ENCODE data around the gene KIF1B. TPM values are rescaled to one million over a fixed set of nuclear protein-coding genes. Genes with fewer than 3 reads are reported as not detected.

KIF1B gene
- total and polyA plus RNA-seq, 2 experiments from 2014 or later: 22.2 to 56.2 TPM

GRCh38 chr1:10399444-10399941 lies 189.1 kb downstream of the KIF1B start:
- DNase-seq (ENCODE audit: low read depth in 1 of 2, low spot score in 1 of 2): peak in 1 of 2 donors; percentile 54
- Histone ChIP-seq H3K4me3 (peak overlapping the region; percentile 65), H3K4me1 (ENCODE audit: low read depth) (peaks cover 9% of the 10 kb centered on the region), H3K9me3 (ENCODE audit: low read depth) (no peaks in the 10 kb centered on the region), H3K27ac (peak overlapping the region; percentile 94), H3K27me3 (no peaks in the 10 kb centered on the region), H3K36me3 (peaks cover 27% of the 10 kb centered on the region)
- TF ChIP-seq CTCF (IDR thresholded peaks at IDR 0.05; ENCODE audit: low read depth, low read length): no peak

- peak overlapping the region; percentile 94 for H3K27ac ChIP-seq
- no peaks in the 10 kb centered on the region for H3K9me3 ChIP-seq (ENCODE audit: low read depth)
- no peaks in the 10 kb centered on the region for H3K27me3 ChIP-seq
- H3K4me3 ChIP-seq: peak overlapping the region; percentile 65
- H3K4me1 ChIP-seq (ENCODE audit: low read depth): peaks cover 9% of the 10 kb centered on the region
- no peak for TF ChIP-seq CTCF (IDR thresholded peaks at IDR 0.05; ENCODE audit: low read depth, low read length)
- DNase-seq (ENCODE audit: low read depth in 1 of 2, low spot score in 1 of 2): no peak
- peaks cover 31% of the 10 kb centered on the region for H3K36me3 ChIP-seq
Measured at GRCh38 chr1:10400013-10400412, 189.6 kb downstream of the KIF1B start.

DNA sequence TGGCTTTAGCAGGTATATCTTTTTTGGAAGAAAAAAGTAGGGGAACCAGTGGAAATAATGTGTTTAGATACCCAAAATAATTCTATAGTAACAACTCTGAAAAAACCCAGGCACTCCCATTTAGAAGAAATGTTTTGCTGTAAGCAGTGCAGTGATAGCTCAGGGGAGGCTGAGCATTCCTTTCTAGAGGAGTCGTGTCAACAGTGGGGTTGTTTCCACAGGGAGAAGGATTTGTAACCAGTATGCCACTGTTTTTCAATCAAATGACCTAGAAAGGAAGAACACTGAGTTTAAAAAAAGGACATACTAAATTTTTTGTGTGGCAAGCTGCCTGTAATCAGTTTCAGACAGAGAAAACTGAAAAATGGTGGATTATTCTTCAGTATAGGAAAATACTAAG lies 190.9 kb downstream of the KIF1B start:
- Histone ChIP-seq H3K27me3 (no peaks in the 10 kb centered on the region), H3K9me3 (ENCODE audit: low read depth) (no peaks in the 10 kb centered on the region), H3K36me3 (peaks cover 44% of the 10 kb centered on the region), H3K4me3 (no peak overlapping the region), H3K4me1 (ENCODE audit: low read depth) (peaks cover 9% of the 10 kb centered on the region), H3K27ac (no peak overlapping the region)
- DNase-seq (ENCODE audit: low read depth in 1 of 2, low spot score in 1 of 2): peak in 1 of 2 donors; percentile 56
- TF ChIP-seq CTCF (IDR thresholded peaks at IDR 0.05; ENCODE audit: low read depth, low read length): no peak

GRCh38 chr1:10402729-10403274 lies 192.4 kb downstream of the KIF1B start:
- TF ChIP-seq CTCF (IDR thresholded peaks at IDR 0.05; ENCODE audit: low read depth, low read length): no peak
- no peak overlapping the region for H3K4me3 ChIP-seq
- no peaks in the 10 kb centered on the region for H3K9me3 ChIP-seq (ENCODE audit: low read depth)
- H3K36me3 ChIP-seq: peaks cover 59% of the 10 kb centered on the region
- H3K4me1 ChIP-seq (ENCODE audit: low read depth): peaks cover 9% of the 10 kb centered on the region
- H3K27me3 ChIP-seq: no peaks in the 10 kb centered on the region
- H3K27ac ChIP-seq: no peak overlapping the region
- no peak for DNase-seq (ENCODE audit: low read depth in 1 of 2, low spot score in 1 of 2)

DNA sequence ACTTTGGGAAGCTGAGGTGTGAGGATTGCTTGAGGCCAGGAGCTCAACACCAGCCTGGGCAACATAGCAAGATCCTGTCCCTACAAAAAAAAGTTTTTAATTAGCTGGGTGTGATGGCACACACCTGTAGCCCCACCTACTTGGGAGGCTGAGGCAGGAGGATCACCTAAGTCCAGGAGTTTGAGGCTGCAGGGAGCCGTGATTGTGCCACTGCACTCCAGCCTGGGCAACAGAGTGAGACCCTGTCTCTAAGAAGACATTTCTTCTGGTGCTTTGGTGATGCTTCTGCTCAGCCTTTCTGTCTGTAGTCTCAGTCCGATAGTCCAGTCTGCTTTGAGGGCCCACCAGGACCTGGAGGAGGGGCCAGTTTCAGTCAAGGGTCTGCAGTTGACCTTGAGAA lies 196.8 kb downstream of the KIF1B start:
- Histone ChIP-seq H3K27me3 (no peaks in the 10 kb centered on the region), H3K9me3 (ENCODE audit: low read depth) (no peaks in the 10 kb centered on the region), H3K4me1 (ENCODE audit: low read depth) (no peaks in the 10 kb centered on the region), H3K4me3 (no peak overlapping the region), H3K27ac (no peak overlapping the region), H3K36me3 (peaks cover 89% of the 10 kb centered on the region)
- DNase-seq (ENCODE audit: low read depth in 1 of 2, low spot score in 1 of 2): no peak
- TF ChIP-seq CTCF (IDR thresholded peaks at IDR 0.05; ENCODE audit: low read depth, low read length): no peak
